GM10266 (cell line): ENCODE results near the gene PARVA.

ENCODE experiments used
- DNase-seq: peaks from one replicate; pipeline ENCODE4 v3.0.0; 2012; ENCODE audit errors: extremely low spot score
- CTCF ChIP-seq: IDR thresholded peaks from 2 replicates; pipeline ENCODE4 v1.5.1; 2012; ENCODE audit warnings: mild to moderate bottlenecking, low read depth; ENCODE audit not compliant: control insufficient read depth, insufficient read depth; ENCODE audit errors: missing control alignments

Gene PARVA

GRCh38 chr11:12404436-12404835 lies 27.1 kb downstream of the PARVA start:
- no peak for DNase-seq
- no peak for TF ChIP-seq CTCF

GRCh38 chr11:12408156-12408770 lies 30.9 kb downstream of the PARVA start:
- no peak for TF ChIP-seq CTCF
- no peak for DNase-seq

GRCh38 chr11:12409621-12410005 lies 32.2 kb downstream of the PARVA start:
- no peak for DNase-seq
- no peak for TF ChIP-seq CTCF

- TF ChIP-seq CTCF: no peak
- DNase-seq: no peak
Measured at GRCh38 chr11:12410006-12410728, 32.8 kb downstream of the PARVA start.

GRCh38 chr11:12411393-12411792 lies 34.0 kb downstream of the PARVA start:
- DNase-seq: no peak

GRCh38 chr11:12411806-12412727 lies 34.7 kb downstream of the PARVA start:
- TF ChIP-seq CTCF: peak; percentile 34
- DNase-seq: peak; percentile 16

More at GRCh38 chr11:12411393-12411792, 34.0 kb downstream of the PARVA start:
- no peak for TF ChIP-seq CTCF
